GM21737 (cell line): ENCODE measurements around the gene MCF2L2.
"Not testable (repeated sequence)": the region's sequence is repeated elsewhere in the genome, so short reads cannot be mapped to it uniquely, and the experiment has no call there.

ENCODE experiments used
- ATAC-seq: cut with Tn5 transposase; IDR thresholded peaks from one replicate; pipeline ENCODE4 v1.9.1; 2021; ENCODE audit warnings: mild to moderate bottlenecking, moderate library complexity; ENCODE audit not compliant: unreplicated experiment

The MCF2L2 gene

DNA sequence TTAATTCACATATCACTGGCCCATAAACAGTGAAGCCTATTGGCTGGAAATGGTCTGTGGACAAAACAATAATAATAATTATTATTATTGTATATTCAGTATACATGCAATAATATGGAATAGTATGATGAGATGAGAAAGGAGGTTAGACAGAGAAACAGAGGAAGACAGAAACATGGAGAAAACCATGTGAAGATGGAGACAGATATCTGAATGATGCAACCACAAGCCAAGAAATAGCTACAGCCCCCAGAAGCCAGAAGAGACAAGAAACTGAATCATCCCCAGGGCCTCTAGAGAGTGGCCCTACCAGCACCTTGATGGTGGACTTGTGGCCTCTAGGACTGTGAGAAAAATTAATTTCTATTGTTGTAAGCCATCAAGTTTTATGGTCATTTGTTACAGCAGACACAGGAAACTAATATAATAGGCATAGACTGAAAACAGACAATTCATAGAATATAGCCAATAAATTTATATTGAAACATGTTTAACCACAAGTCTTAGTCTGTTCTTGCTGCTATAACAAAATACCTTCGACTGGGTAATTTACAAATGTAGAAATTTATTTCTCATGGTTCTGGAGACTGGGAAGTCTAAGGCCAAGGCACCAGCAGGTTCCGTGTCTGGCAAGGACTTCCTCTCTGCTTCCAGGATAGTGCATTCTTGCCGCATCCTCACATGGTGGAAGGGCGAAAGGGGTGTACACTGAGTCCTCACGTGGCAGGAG lies 31.6 kb downstream of the MCF2L2 start:
- no peak for ATAC-seq

DNA sequence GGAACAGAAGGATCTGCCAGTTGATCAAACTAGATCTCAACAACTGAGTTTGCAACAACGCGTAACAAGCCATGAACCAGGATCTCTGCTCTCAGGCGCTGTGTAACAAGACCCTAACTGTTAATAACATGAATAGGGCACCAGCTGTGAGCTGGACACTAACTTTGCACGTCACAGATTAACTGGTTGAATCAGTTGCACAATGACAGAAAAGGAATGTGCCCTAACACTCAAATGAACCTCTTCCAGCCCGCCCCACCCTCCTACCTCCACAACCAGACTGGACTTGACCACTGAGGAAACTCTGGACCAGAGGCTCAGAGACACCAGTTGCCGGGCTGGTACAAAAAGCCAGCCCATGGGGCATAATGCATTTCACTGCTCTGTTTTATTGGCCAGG lies 34.3 kb downstream of the MCF2L2 start:
- ATAC-seq: no peak

DNA sequence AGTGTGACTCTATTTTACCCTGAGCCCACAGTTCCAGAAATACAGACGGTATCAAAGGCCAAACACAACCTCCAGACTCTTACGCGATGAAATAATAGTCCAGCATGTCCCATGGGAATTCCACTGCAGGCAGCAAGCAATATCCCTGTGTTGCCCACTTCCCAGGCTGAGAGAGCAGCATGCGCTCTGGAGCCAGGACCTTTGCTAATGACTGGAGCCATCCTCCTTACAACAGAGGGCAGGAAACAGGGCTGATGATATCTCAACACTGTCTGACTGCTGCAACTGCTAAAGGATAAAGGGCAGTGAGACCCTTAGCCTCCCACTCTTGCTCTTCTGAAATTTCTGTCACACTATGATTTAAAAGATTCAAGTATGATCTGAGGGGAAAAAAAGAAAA lies 34.8 kb downstream of the MCF2L2 start:
- no peak for ATAC-seq

DNA sequence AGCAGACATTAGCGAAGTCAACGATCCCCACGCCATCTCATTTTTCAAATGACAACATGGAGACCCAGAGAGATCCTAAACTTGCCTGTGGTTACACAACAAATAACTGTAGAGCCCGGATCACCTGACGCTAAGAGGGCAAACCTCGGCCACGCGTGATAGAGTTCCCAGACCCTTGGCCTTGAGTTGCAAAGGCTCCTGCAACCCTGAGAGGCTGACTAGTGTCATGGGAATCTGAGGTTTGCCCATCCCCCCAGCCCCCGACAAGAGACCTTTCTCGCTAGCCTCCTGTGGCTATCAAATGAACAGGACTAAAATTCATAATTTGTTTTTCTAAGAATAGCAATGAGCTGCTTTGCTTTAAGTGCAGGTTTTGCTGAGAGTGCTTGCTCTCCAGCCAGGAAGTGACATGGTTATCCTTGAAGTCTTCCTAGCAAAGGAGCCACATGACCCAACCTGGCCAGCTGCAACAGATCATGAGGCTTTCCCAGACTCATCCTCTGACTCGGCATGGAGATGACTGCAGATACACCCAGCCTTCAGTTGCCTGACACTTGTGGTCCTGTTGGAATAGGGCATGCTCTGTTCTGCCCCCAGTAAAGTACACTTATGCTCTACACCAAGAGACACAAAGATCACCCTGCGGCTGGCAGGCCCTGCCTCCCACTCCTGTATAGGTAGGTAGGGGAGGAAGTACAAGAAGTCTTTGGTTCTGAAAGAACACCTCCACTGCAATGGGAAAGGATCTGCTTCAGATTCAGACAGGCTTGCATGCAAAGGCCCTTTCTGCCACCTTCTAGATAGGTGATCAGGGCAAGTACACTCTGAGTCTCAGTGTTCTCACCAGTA lies 36.0 kb downstream of the MCF2L2 start:
- ATAC-seq: no peak

DNA sequence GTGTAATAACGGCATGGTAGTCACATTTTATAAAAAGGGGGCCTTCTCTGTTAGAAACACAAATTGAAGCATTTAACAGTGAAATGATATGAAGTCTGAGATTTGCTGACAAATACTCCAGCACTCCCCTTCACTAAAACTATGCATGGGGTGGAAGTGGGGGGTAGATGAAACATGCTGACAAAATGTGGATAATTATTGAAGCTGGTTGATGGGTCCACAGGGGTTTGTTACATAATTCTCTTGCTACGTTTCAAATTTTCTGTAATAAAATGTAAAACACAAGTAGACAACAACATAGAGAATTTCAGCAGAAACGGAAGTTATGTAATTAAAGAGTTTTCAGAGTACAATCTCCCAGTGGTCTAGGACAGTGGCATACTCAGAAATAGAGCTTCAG lies 37.0 kb downstream of the MCF2L2 start:
- no peak for ATAC-seq

DNA sequence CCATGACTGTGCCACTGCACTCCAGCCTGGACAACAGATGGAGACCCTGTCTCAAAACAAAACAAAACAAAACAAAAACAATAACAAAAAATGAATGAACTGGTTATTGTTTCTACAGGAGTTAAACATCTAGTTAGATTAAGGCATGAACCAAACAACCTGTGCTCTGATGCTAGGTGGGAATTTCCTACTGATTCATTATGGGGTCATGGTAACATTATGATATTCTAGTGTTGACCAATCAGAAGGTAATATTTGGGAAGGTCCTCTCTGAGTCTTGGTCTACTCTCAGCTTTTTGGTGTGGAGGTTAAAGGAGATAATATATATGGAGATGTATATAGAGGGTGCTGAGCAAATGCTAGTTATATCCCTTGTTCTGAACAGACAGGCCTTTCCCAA lies 37.6 kb downstream of the MCF2L2 start:
- ATAC-seq: no peak

DNA sequence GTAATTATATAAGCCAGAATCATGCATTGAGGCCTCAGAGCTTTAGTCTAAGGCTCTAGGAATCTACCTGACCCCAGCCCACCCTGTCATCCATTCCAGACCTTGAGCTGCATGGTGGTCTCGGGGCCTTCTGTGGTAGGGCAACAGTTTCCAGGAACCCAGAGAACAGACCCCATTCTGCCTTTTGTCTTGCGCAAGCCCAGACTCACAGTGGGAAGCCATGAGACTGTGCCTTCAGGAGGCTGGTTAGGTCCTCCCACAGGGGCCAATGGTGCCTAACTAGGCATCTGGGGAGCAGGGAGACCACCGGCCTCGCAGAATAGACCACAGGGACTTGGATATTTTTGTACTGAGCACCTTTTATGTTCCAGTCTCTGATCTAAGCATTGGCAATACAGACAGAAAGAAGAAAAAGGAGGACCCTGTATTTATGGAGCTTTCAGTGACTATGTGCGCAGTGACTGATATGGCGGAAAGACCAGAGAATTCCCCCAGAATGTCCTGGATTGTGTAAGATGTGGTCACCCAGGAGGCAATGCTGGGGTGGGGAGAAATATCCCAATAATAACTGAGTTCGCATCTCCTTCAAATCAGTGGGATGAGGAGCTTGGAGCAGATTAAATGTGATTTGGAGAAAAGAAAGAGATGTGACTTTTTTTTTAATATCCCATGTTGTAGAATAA lies 40.1 kb downstream of the MCF2L2 start:
- ATAC-seq: no peak

DNA sequence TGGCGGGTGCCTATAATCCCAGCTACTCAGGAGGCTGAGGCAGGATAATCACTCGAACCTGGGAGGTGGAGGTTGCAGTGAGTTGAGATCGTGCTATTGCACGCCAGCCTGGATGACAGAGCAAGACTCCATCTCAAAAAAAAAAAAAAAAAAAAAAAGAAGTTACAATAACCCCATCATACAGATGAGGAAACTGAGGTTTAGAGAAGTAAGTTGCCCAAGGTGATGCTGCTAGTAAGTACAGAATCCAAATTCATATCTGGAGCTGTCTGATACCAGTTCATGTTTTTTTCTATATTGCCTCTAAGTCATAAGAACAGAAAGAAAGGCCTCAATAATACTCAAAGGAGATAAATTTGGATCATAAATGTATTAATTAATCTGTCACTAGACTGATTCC lies 40.6 kb downstream of the MCF2L2 start:
- no peak for ATAC-seq

DNA sequence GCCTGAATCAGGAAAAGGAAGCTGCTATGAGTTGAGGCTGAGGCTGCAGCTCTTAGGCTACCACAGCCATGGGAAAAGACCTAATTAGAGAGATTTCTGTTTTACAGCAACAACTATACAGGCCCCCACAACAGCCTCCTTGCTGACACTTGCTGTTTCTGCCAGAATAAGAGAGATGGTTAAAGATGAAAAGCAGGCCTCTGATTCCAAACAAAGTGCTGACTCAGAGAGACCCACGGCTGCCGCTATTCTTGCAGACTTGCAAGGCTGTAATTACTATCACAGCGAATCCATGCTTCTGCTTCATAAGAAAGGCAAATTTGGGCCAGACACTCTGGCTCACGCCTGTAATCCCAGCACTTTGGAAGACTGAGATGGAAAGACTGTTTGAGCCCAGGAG lies 41.8 kb downstream of the MCF2L2 start:
- no peak for ATAC-seq

DNA sequence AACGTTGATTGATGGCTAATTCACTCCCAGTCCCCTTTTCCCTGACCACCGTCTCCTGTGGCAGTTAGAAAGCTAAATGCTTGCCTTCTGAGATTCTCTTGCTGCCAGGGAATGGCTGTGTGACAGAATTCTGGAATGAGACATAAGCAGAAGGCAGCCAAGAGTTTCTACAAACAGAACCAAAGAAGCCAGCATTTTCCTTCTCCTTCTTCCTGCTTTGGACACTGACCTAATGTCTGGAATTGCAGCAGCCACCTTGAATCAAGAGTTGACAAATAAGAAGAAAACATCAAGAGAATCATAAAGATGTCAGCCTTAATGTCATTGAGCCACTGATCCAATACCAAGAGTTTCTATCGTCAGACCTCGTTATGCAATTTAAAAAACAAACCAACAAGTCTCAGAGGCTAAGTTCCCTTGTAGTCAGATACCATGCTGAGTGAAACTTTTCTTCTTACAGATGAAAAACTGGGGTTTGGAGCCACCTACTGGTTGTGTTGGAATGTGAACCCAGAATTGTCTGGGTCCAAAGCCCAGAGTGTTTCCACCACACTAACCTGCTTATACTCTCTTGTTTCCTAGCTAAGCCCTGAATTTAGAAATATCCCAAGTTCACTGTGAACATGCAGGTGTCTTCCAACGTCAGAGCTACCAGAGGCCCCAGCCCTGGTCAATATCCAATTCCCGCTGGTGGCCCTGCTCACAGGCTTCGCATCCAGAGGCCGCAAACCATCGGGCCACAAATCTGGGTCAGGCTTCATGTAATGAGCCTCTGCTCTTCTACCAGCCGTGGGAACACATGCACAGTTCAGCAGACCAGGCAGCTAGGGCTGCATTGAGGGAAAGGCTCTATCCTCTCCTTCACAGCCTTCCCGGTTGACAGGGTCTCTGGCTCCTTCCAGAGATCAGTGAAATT lies 42.5 kb downstream of the MCF2L2 start:
- ATAC-seq: no peak

DNA sequence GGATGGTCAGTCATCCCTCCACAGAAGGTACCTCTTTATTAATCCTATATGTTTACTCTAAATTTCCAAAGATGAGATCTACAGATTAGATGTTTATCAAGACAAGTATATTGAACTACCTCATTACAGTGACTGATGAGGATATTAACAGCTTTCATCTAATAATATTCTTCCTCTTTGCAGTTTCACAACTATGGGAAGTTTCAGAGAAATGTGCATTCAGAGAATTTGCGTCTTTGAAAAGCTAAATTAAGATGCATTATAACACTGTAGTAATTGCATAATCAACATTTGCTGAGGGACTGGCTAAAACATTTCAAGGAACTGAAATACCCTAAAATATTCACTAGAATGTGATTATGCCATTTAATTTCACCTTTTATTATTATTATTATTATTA lies 46.7 kb downstream of the MCF2L2 start:
- ATAC-seq: no peak

DNA sequence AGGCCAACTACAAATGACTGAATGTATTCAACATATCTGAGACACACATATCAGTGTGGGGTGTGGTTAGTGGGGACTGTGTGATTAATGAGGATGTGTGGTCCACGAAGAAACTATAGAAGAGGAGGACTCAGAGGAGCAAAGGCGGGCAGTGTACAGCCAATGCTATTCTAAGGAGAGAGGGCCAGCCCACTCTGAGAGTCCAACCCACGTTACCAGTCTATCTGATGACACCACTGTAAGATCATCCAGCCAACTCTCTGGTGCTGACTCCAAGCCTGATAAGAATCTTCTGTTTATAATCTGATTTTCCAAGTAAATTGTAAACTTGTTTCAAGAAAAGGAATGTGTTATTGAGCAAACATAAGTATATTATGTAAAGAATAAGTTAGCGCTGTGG lies 47.2 kb downstream of the MCF2L2 start:
- no peak for ATAC-seq

DNA sequence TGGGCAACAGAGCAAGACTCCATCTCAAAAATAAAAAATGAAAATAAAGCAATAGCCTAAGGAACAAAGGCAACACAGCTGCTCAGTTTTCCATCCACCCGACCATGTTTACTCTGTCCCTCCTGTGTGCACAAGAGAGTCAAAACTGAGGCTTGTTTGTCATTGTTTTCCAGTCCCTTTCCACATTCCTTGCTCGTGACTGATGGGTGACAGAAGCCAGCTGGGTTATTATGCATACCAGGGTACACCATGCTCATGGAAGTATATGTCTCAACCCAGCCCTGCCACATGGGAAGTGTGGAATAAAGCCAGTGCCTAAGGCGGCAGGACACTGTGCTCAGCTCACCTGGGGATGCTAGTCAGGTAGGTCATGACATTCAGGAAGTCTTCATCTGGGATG lies 49.5 kb downstream of the MCF2L2 start:
- ATAC-seq: no peak

DNA sequence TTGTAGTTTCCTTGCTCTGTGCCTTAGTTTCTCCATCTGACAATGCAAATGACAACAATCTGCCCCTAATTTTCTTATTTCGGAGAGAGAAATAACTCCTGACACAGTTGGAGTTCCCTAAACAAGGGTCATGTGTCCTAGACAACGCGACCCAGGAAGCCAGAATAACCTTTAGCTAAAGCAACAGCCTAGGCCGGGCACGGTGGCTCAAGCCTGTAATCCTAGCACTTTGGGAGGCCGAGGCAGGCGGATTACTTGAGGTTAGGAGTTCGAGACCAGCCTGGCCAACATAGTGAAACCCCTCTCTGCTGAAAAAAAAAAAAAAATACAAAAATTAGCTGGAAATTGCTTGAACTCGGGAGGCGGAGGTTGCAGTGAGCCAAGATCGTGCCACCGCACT lies 49.9 kb downstream of the MCF2L2 start:
- ATAC-seq: no peak

DNA sequence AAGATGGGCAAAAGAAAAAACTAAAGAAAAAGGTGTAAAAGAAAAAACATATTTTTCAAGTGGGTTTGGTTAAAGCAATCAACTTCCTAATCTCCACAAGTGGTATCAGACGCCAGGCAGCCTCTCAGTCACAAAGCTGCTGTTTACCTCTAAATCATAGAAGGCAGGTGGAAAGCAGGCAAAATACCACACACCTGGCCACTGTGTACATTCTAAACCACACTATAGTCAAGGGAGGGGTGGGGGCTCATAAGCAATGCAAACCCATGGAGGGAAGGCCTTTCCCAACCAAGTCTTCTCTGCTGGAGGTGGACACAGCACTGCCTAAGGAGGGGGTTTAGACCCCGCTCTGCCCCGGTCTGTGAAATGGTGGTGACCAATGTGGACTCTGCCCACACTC lies 50.4 kb downstream of the MCF2L2 start:
- ATAC-seq: no peak

DNA sequence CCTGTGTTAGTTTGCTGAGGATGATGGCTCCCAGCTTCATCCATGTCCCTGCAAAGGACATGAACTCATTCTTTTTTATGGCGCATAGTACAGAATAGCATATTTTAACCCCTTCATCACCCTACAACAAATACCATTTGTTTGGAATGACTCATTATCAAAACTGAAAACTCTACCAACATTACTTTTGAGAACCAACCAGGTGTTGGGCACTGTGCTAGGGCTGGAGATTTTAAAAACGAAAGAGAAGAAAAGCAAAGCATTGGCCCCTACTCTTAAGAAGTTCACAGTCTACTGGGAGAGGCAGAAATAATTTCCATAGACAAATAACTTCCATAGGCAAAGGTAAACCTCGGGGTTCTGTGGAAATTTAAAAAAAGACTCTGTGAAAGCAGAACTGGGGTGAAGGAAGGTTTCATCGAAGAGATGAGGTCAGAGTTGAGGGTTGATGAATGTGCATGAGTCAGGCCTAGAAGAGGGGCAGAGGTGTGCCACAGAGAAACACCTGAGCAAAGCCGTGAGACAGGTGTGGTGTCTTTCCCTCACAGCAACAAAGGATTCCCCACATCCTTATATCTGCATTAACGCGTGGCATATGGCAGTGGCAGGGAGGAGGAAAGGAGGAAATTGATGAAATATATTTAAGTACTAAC lies 51.0 kb downstream of the MCF2L2 start:
- ATAC-seq: no peak

DNA sequence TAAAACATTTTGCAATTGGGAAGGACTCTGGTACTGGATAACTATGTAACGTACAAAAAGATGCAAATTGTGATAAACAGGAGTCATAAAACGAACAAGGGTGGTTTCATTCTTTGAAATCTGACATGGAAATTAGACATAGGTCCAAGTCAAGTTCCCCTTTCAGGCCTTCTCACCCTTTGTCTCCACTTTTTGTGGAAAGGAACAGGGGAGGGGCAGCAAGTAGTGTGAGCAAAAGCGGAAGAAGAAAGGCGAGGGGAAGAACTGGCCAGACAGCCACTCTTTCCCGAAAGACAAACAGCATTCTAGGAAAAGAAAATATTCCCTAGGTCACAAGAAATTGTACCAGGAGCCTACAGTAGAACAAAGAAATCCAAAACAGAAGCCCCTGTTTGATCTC lies 52.6 kb downstream of the MCF2L2 start:
- ATAC-seq: no peak

DNA sequence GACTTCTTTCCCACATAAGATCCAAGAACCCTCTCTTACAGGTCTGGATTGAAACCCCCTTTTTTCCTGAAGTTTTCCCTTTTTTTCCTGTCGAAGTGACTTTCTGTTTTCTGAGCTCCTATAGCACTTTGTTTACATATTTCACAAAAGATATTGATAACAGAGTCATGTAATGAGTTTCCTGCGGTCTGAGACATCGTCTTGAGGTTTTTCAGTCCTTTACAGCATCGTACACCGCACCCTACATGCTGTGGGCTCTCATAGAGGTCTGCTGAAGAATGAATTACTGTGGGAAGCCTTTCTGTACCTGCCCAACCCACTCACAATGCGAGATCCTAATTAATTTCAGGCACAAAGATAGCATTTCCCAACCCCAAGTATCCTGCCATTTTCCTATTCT lies 53.1 kb downstream of the MCF2L2 start:
- ATAC-seq: no peak

DNA sequence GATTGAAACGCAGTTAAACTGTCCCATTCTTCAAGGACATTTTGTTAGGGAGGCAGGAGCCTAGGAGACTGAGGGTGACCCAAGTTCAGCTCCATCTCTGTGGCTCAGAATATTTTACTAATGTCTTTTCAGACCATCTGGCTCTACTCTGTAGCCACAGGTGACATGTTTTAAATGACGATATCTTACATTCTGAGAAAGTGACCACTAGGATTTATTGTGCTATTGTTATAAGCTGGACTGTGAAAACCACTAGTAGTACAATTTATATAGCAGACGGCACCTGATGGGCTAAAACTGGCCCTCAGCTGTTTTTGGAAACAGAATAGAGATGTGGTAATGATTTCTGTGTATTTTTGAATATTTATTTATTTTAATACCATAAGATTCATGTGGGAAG lies 55.5 kb downstream of the MCF2L2 start:
- ATAC-seq: no peak

DNA sequence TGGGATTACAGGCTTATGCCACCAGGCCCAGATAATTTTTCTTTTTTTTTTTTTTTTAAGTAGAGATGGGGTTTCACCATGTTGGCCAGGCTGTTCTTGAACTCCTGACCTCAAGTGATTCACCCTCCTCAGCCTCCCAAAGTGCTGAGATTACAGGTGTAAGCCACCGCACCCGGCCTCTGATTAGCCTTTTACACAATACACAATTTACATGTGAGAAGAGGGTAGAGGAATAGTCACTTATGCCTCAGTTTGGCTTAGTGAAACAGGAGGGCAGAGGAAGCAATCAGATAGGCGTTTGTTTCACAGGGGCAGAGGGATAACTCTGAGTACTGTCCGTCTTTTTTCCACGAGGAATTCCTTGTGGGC lies 56.8 kb downstream of the MCF2L2 start:
- ATAC-seq: not testable (repeated sequence)
